ENCODE results near the gene SLC39A6.

Gene SLC39A6

DNA sequence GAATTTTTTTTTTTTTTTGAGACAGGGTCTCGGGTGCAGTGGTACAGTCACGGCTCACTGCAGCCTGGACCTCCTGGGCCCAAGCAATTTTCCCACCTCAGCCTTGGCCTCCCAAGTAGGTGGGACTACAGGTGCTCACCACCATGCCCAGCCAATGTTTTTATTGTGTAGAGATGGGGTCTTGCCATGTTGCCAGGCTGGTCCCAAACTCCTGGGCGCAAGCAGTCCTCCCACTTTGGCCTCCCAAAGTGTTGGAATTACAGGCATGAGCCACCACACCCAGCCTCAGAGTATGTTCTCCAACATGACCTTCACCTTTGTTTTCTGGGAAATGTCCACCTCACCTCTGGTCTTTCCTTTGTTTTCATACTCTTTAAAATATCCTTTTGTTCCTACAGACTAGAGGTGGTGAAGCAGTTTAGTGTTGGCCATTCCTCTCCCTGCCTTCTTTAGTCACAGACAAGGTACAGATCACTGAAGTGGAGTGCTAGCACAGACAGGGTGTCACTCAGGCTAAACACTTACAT lies 38.6 kb upstream of the SLC39A6 start:
- TF ChIP-seq, protein P1, sequence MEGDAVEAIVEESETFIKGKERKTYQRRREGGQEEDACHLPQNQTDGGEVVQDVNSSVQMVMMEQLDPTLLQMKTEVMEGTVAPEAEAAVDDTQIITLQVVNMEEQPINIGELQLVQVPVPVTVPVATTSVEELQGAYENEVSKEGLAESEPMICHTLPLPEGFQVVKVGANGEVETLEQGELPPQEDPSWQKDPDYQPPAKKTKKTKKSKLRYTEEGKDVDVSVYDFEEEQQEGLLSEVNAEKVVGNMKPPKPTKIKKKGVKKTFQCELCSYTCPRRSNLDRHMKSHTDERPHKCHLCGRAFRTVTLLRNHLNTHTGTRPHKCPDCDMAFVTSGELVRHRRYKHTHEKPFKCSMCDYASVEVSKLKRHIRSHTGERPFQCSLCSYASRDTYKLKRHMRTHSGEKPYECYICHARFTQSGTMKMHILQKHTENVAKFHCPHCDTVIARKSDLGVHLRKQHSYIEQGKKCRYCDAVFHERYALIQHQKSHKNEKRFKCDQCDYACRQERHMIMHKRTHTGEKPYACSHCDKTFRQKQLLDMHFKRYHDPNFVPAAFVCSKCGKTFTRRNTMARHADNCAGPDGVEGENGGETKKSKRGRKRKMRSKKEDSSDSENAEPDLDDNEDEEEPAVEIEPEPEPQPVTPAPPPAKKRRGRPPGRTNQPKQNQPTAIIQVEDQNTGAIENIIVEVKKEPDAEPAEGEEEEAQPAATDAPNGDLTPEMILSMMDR (IDR thresholded peaks at IDR 0.05; ENCODE audit: borderline replicate concordance, insufficient read depth, low read depth, low read length) = no peak

DNA sequence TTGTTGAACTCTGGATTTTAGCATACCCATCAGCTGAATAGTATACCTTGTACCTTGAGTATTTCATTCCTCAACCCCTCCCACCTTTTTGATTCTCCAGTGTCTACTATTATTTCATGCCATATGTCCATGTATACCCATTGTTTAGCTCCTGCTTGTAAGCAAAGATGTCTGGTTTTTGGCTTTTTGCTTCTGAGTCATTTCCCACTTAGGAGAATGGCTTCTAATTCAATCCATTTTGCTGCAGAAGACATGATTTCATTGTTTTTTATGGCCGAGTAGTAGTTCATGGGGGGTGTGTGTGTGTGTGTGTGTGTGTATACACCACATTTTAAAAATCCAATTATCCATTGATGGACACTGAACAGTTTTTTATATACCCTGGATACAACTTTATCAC lies 33.8 kb upstream of the SLC39A6 start:
- TF ChIP-seq, protein P1 (IDR thresholded peaks at IDR 0.05; ENCODE audit: borderline replicate concordance, insufficient read depth, low read depth, low read length) = no peak
- H3K4me3 ChIP-seq (ENCODE audit: low read depth, low read length) = no peak overlapping the region

More for the DNA sequence above, 38.6 kb upstream of the SLC39A6 start:
- no peak overlapping the region for H3K4me3 ChIP-seq (ENCODE audit: low read depth, low read length)

DNA sequence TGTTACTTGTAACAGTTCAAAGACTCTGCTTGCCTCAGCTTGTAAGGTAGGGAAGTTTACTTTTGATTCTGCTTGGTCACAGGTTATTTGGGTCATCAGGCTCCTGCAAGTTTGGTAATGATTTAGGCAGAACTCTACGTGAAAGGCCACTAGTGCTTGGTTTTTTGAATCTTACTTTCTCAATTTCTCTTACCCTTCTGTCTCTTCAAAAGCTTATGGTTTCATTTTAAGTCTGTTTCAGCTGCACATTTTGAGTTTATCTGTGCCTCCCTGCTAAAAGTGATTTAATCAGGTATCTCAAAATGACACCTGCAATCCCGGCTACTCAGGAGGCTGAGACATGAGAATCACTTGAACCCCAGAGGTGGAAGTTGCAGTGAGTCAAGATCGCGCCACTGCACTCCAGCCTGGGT lies 31.8 kb upstream of the SLC39A6 start:
- TF ChIP-seq, protein P1 (IDR thresholded peaks at IDR 0.05; ENCODE audit: borderline replicate concordance, insufficient read depth, low read depth, low read length) = no peak
- no peak overlapping the region for H3K4me3 ChIP-seq (ENCODE audit: low read depth, low read length)

DNA sequence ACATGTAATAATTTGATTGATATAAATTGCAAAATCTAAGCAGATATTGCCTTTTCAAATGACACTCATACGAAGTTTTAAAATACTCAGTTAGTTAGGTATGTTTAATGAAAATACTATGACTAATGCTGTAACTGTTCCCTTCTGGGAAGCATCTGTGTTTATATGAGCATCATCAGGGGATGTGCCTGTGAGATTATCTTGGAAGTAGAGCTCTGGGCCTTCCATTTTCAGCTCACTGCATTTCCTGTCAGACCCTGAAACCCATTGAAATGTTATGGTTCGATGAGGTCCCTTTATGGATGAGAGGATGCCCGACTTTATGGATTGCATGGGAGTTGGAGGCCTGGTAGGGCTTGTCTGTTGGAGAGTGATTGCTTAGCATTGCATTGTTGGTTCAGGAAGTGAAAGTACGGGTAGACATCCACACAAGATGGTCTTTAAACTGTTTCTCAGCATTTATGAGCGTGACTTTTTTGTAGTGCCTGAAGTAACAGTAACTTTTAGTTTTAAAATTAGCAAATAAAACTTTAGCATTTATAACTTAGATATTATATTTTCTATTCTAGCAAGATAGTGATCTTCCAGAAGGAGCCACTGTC lies 29.2 kb upstream of the SLC39A6 start:
- no peak overlapping the region for H3K4me3 ChIP-seq (ENCODE audit: low read depth, low read length)
- TF ChIP-seq, protein P1 (IDR thresholded peaks at IDR 0.05; ENCODE audit: borderline replicate concordance, insufficient read depth, low read depth, low read length) = no peak

DNA sequence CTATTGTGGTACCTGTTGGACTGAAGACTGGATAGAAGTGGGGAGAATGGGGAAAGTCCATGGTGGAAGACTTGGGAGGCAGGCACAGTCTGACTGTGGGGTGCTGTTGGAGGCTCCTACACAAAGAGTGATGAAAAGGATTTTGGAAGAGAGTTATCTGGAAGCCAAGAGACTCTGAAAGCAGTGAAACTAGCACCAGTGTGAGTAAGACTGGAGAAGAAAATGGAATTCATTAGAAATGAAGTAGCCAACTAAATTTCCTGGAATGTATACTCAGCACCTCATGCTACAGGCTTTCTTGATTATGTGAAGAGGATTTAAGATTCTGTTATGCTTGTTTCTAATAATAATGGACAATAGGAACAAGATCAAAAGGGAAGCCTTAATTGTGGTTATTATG lies 28.3 kb upstream of the SLC39A6 start:
- TF ChIP-seq, protein P1 (IDR thresholded peaks at IDR 0.05; ENCODE audit: borderline replicate concordance, insufficient read depth, low read depth, low read length) = no peak

DNA sequence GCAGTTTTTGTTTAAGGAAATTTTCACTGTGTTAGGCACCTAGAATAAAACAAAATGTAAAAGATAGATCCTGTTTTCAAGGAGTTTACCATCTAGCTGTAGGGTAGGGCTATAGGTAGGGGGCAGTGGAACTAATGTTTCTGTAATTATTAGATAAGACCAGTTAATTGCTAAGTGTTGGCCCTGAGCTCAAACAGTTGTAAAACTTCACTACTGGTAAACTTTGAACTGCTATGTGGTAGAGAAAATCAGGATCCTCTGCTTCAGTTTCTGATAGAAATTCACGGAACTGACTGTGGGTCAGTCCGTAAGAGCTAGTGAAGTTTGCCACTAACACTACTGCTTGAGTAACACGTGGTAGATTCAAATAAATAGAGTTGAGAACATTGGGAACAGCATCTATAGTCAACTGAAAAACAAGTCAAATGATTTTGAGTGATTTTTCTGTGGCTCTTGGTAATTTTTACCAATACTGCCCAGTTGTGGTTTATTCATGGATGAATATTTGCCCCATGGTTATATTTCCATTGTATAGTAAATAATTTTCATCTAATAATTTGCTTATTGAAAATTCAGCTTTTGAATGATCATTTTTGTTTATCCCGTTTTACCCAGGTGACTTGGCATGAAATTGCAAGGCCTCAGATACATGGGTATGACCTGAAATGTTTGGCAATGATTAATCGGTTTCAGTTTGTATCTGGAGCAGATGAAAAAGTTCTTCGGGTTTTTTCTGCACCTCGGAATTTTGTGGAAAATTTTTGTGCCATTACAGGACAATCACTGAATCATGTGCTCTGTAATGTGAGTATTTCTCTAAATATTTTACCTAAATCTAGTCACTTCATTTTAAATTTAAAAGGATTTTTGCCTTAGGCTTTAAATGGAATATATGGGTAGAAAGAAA lies 27.0 kb upstream of the SLC39A6 start:
- TF ChIP-seq, protein P1 (IDR thresholded peaks at IDR 0.05; ENCODE audit: borderline replicate concordance, insufficient read depth, low read depth, low read length) = no peak
- H3K4me3 ChIP-seq (ENCODE audit: low read depth, low read length) = no peak overlapping the region

More for the DNA sequence above, 28.3 kb upstream of the SLC39A6 start:
- no peak overlapping the region for H3K4me3 ChIP-seq (ENCODE audit: low read depth, low read length)

All from GM12875 (cell line).